Middle frontal gyrus (tissue), 1 donor: ENCODE results near the gene GALNT13.
"Not testable (repeated sequence)": the region's sequence is repeated elsewhere in the genome, so short reads cannot be mapped to it uniquely, and the experiment has no call there.

Experiments used
- DNase-seq: peaks from one replicate; pipeline ENCODE4 v3.0.0-alpha.2; 2015; ENCODE audit warnings: low spot score; ENCODE audit errors: extremely low spot score

Gene GALNT13

DNA sequence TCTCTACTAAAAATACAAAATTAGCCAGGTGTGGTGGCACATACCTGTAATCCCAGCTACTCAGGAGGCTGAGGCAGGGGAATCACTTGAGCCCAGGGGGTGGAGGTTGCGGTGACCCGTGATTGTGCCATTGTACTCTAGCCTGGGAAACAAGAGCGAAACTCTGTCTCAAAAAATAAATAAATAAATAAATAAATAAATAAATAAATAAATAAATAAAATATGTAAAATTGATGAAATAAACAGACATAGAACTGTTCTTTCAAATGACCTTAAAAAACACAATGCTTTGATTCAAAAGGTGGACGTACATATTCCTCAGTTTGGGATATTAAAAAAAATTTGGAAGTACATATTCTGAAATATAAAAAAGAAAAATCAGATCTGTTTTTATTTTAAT lies 599.8 kb downstream of the GALNT13 start:
- DNase-seq: not testable (repeated sequence)

GRCh38 chr2:154477319-154477718 lies 605.6 kb downstream of the GALNT13 start:
- no peak for DNase-seq

DNA sequence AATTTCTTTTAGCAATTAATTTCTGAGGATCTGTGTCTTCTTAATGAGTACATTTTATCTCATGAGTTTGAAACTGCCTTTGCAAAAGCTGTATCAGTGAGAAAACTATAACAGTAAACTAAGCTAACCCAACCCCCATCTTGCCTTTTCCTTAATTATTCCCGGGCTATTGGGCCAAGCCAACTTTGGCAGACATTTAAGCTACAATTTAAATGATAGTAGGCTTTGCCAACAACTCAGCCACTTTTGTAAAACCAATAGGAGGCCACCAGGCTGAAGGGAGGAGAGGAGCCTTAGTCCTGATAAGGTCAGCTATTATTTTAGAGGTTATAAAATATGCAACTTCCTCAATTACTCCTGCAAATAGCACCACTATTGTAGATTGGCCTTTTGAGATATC lies 608.8 kb downstream of the GALNT13 start:
- DNase-seq: no peak

GRCh38 chr2:154481336-154481735 lies 609.6 kb downstream of the GALNT13 start:
- no peak for DNase-seq

DNA sequence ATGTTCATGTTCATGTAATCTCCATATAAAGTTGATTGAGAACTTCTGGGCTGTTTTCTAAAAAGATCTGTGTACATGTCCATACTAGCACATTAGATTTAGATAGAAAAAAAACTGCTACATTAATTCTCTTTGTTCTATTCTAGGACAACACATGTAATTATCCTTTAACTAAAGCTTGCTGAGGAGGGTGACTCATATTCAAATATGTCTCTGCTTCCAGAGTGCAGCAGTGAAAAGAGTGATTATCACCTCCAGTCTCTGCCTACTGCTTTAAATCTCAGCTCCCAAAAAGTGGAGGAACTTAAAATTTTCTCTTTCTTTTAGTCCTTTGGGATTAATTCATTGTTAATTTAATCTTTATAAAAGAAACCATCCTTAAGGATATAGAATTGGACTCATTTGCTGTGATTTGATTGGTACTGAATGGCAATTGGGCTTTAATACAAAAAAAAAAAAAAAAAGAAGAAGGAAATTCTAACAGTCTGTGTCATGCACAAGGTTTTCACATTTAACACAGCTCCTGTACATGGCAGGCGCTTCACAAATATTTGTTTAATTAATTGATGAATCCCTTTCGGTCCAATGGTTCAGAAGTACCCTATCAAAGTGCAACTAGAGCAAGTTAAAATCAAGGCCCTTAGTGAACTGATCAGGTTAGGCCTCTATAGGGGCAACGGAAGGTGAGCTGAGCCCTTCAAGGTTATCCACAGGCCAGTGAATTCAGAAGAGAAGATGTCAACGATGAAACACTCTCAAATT lies 612.8 kb downstream of the GALNT13 start:
- DNase-seq: no peak

GRCh38 chr2:154488801-154489200 lies 617.1 kb downstream of the GALNT13 start:
- no peak for DNase-seq

GRCh38 chr2:154489266-154489858 lies 617.6 kb downstream of the GALNT13 start:
- DNase-seq: no peak

- no peak for DNase-seq
These were observed 618.8 kb downstream of the GALNT13 start for GRCh38 chr2:154490530-154490929.

- DNase-seq: no peak
These were observed 623.7 kb downstream of the GALNT13 start for GRCh38 chr2:154495455-154495868.

- no peak for DNase-seq
These were observed 625.3 kb downstream of the GALNT13 start for GRCh38 chr2:154497019-154497418.
